Natural killer cell (primary cell): ENCODE measurements around the gene FBLN1. TPM values are rescaled to one million over a fixed set of nuclear protein-coding genes. Genes with fewer than 3 reads are reported as not detected.

Source experiments
- ATAC-seq, 3 donors: fragments of 150-1000 bp in 2 of 3; fragments of 200-7000 bp in 1 of 3; cut with Tn5 transposase; 1 replicate in 1 of 3; 2 replicates in 2 of 3; pipeline ENCODE4 v1.10.0; 2021; ENCODE audit warnings: mild to moderate bottlenecking in 2 of 3, moderate library complexity in 2 of 3
- DNase-seq, 2 donors: peaks; one replicate each; pipeline versions ENCODE4 v3.0.0 to v3.0.0-alpha.2; 2013 to 2021; ENCODE audit warnings: mixed read lengths in 1 of 2
- H3K27ac ChIP-seq: one replicate; pipeline ENCODE4 v1.5.1; 2013; ENCODE audit warnings: mild to moderate bottlenecking, low read length
- H3K27me3 ChIP-seq: one replicate; pipeline ENCODE4 v1.6.1; 2013; ENCODE audit warnings: low read length; ENCODE audit not compliant: control insufficient read depth, insufficient read depth
- H3K36me3 ChIP-seq: one replicate; pipeline ENCODE4 v1.6.1; 2013; ENCODE audit warnings: low read length; ENCODE audit not compliant: control insufficient read depth, insufficient read depth
- H3K4me1 ChIP-seq: one replicate; pipeline ENCODE4 v1.6.1; 2013; ENCODE audit warnings: low read length; ENCODE audit not compliant: control insufficient read depth, insufficient read depth
- H3K4me3 ChIP-seq: one replicate; pipeline ENCODE4 v1.5.1; 2013; ENCODE audit warnings: low read length
- H3K9me3 ChIP-seq: one replicate; pipeline ENCODE4 v1.6.1; 2013; ENCODE audit warnings: low read length; ENCODE audit not compliant: control insufficient read depth, insufficient read depth
- H3K27ac Mint-ChIP-seq, 2 donors: one replicate each; pipeline ENCODE4 v1.8.0; 2022; ENCODE audit warnings: mild to moderate bottlenecking in 2 of 2, mixed read lengths in 2 of 2, moderate library complexity in 1 of 2
- H3K27me3 Mint-ChIP-seq, 2 donors: one replicate each; pipeline ENCODE4 v1.8.0; 2022; ENCODE audit warnings: low read depth in 2 of 2, mixed read lengths in 2 of 2
- H3K36me3 Mint-ChIP-seq: one replicate; pipeline ENCODE4 v1.8.0; 2022; ENCODE audit warnings: mixed read lengths
- H3K4me1 Mint-ChIP-seq, 2 donors: one replicate each; pipeline ENCODE4 v1.8.0; 2022; ENCODE audit warnings: mixed read lengths in 2 of 2
- H3K4me3 Mint-ChIP-seq: one replicate; pipeline ENCODE4 v1.8.0; 2022; ENCODE audit warnings: mild to moderate bottlenecking, moderate library complexity, mixed read lengths
- H3K9me3 Mint-ChIP-seq, 2 donors: one replicate each; pipeline ENCODE4 v1.8.0; 2022; ENCODE audit warnings: mixed read lengths in 2 of 2
- CTCF ChIP-seq: fragments of 200-600 bp; IDR thresholded peaks from one replicate; pipeline ENCODE4 v1.8.0; 2022; ENCODE audit warnings: antibody characterized with exemption
- WGBS: methylation state at CpG from one replicate; pipeline ENCODE4 v1.1.7; 2013; ENCODE audit warnings: missing lambda C conversion rate; ENCODE audit not compliant: insufficient coverage; 5-methylcytosine and 5-hydroxymethylcytosine counted together
- intact Hi-C: fragments of 100-400 bp; cut with micrococcal nuclease; formaldehyde crosslinking; loops from one replicate; pipeline ENCODE4 v1.14.2; 2022
- total RNA-seq, 4 donors: library from RNA; stranded (reverse); fragments of 120-200 nt in 1 of 4; gene quantifications; one replicate each; pipeline versions ENCODE4 v1.2.3 to v1.2.4, GENCODE V29; 2013 to 2022

Gene FBLN1
- total RNA-seq, 3 donors from 2014 or later (not counting 1 experiment from before 2014, with no cell fraction given), result 0.58 TPM; not detected in 2

- no peak for DNase-seq
- Histone ChIP-seq H3K9me3 (no peaks in the 10 kb centered on the region), H3K27me3 (peaks cover 3% of the 10 kb centered on the region), H3K4me3 (no peak overlapping the region), H3K36me3 (no peaks in the 10 kb centered on the region), H3K4me1 (no peaks in the 10 kb centered on the region), H3K27ac (no peak overlapping the region)
- Mint-ChIP-seq H3K27me3 (peaks cover 28 to 38% of the 10 kb centered on the region in 2 donors), H3K36me3 (no peaks in the 10 kb centered on the region), H3K4me1 (peaks cover 0 to 4% of the 10 kb centered on the region in 2 donors), H3K4me3 (no peak overlapping the region), H3K9me3 (no peaks in the 10 kb centered on the region), H3K27ac (no peak overlapping the region)
- 71% methylated on average over 4 of the region's 7 CpGs for WGBS
- no peak for TF ChIP-seq CTCF
- ATAC-seq, result no peak
- intact Hi-C loops, result no loop called here
Measured at GRCh38 chr22:45631841-45632238, 129.2 kb downstream of the FBLN1 start.

GRCh38 chr22:45632791-45633515 lies 130.3 kb downstream of the FBLN1 start:
- H3K4me3 ChIP-seq, result no peak overlapping the region
- TF ChIP-seq CTCF, result no peak
- Mint-ChIP-seq H3K4me3 (no peak overlapping the region), H3K9me3 (no peaks in the 10 kb centered on the region), H3K27me3 (peaks cover 28 to 41% of the 10 kb centered on the region in 2 donors), H3K27ac (no peak overlapping the region), H3K36me3 (no peaks in the 10 kb centered on the region), H3K4me1 (peaks cover 0 to 4% of the 10 kb centered on the region in 2 donors)
- no peak for ATAC-seq
- no peaks in the 10 kb centered on the region for H3K36me3 ChIP-seq
- WGBS, result 37% methylated on average over 13 of the region's 15 CpGs
- DNase-seq, result no peak
- no peaks in the 10 kb centered on the region for H3K4me1 ChIP-seq
- no peaks in the 10 kb centered on the region for H3K9me3 ChIP-seq
- H3K27me3 ChIP-seq, result peaks cover 3% of the 10 kb centered on the region
- H3K27ac ChIP-seq, result no peak overlapping the region
- intact Hi-C loops, result no loop called here

GRCh38 chr22:45636683-45637082 lies 134.0 kb downstream of the FBLN1 start:
- Histone ChIP-seq H3K4me1 (peaks cover 20% of the 10 kb centered on the region), H3K27ac (no peak overlapping the region), H3K27me3 (peaks cover 3% of the 10 kb centered on the region), H3K36me3 (no peaks in the 10 kb centered on the region), H3K9me3 (no peaks in the 10 kb centered on the region), H3K4me3 (no peak overlapping the region)
- Mint-ChIP-seq H3K27ac (no peak overlapping the region), H3K36me3 (no peaks in the 10 kb centered on the region), H3K4me1 (peaks cover 20 to 22% of the 10 kb centered on the region in 2 donors), H3K4me3 (no peak overlapping the region), H3K27me3 (peaks cover 17 to 46% of the 10 kb centered on the region in 2 donors), H3K9me3 (no peaks in the 10 kb centered on the region)
- 96% methylated on average over 7 of the region's 7 CpGs for WGBS
- DNase-seq, result no peak
- no peak for ATAC-seq
- intact Hi-C loops, result no loop called here
- no peak for TF ChIP-seq CTCF

GRCh38 chr22:45638197-45638596 lies 135.5 kb downstream of the FBLN1 start:
- ATAC-seq, result no peak
- Histone ChIP-seq H3K9me3 (no peaks in the 10 kb centered on the region), H3K36me3 (no peaks in the 10 kb centered on the region), H3K27me3 (no peaks in the 10 kb centered on the region), H3K4me3 (no peak overlapping the region), H3K27ac (no peak overlapping the region), H3K4me1 (peaks cover 20% of the 10 kb centered on the region)
- Mint-ChIP-seq H3K9me3 (no peaks in the 10 kb centered on the region), H3K36me3 (no peaks in the 10 kb centered on the region), H3K4me1 (peaks cover 20 to 22% of the 10 kb centered on the region in 2 donors), H3K4me3 (peak overlapping the region; percentile 21), H3K27me3 (peaks cover 11 to 31% of the 10 kb centered on the region in 2 donors), H3K27ac (no peak overlapping the region)
- DNase-seq, result no peak
- intact Hi-C loops, result no loop called here
- no peak for TF ChIP-seq CTCF
- 80% methylated on average over 1 of the region's 3 CpGs for WGBS
